Neural progenitor cell (in vitro differentiated cells): ENCODE data around the gene SEL1L3.

Experiments used
- EZH2 ChIP-seq: fragments of 200-600 bp; sonication (generic); IDR thresholded peaks from 2 replicates; pipeline ENCODE4 v1.6.1; 2017; ENCODE audit warnings: antibody characterized with exemption, mild to moderate bottlenecking, moderate library complexity
- EZH2phosphoT487 ChIP-seq: fragments of 200-600 bp; sonication (generic); IDR thresholded peaks from 2 replicates; pipeline ENCODE4 v1.6.1; 2017; ENCODE audit warnings: antibody characterized with exemption
- TF ChIP-seq, protein P1 (sequence below): fragments of 200-600 bp; sonication (generic); IDR thresholded peaks from 2 replicates; pipeline ENCODE4 v1.5.1; 2017; ENCODE audit warnings: antibody characterized with exemption, mild to moderate bottlenecking

DNA sequence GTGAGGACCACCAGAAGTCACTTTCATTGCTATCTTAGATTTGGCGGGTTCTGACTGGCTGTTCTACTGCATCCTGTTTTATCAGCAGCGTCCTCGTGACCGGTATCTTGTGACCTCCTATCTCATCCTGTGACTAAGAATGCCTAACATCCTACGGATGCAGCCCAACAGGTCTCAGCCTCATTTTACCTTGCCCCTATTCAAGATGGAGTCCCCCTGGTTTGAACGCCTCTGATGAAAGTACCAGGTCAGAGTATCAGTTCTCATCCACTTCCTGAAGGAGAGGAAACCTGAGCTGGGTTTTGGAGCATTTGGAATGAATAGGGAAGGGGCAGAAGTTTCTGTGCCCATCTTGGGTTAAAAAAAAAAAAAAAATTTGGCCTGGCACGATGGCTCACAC lies 136.9 kb downstream of the SEL1L3 start:
- TF ChIP-seq, protein P1, sequence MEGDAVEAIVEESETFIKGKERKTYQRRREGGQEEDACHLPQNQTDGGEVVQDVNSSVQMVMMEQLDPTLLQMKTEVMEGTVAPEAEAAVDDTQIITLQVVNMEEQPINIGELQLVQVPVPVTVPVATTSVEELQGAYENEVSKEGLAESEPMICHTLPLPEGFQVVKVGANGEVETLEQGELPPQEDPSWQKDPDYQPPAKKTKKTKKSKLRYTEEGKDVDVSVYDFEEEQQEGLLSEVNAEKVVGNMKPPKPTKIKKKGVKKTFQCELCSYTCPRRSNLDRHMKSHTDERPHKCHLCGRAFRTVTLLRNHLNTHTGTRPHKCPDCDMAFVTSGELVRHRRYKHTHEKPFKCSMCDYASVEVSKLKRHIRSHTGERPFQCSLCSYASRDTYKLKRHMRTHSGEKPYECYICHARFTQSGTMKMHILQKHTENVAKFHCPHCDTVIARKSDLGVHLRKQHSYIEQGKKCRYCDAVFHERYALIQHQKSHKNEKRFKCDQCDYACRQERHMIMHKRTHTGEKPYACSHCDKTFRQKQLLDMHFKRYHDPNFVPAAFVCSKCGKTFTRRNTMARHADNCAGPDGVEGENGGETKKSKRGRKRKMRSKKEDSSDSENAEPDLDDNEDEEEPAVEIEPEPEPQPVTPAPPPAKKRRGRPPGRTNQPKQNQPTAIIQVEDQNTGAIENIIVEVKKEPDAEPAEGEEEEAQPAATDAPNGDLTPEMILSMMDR, result no peak
- no peak for TF ChIP-seq EZH2
- no peak for TF ChIP-seq EZH2phosphoT487
